CD8-positive, alpha-beta memory T cell (primary cell): ENCODE data around the gene DHFR2. TPM values are rescaled to one million over a fixed set of nuclear protein-coding genes. Genes with fewer than 3 reads are reported as not detected.

Experiments used
- CTCF ChIA-PET: fragments of 350-600 bp; sonication (Branson Sonifier 250); formaldehyde crosslinking; loops from one replicate; lab custom pipeline; 2021; ENCODE audit warnings: antibody characterized with exemption; lab: Charles Lee
- POLR2A ChIA-PET: fragments of 350-600 bp; sonication (Branson Sonifier 250); formaldehyde crosslinking; loops from one replicate; lab custom pipeline; 2021; ENCODE audit warnings: antibody characterized with exemption; lab: Charles Lee
- DNase-seq, 5 donors: peaks; one replicate each; pipeline versions ENCODE4 v3.0.0 to v3.0.0-alpha.2; 2020 to 2022; ENCODE audit warnings: mixed read lengths in 1 of 5
- H3K27ac ChIP-seq: one replicate; pipeline ENCODE4 v1.7.0; 2013; ENCODE audit warnings: low read depth, mild to moderate bottlenecking, low read length, moderate library complexity
- H3K27me3 ChIP-seq: 2 replicates; pipeline ENCODE4 v1.7.0; 2013; ENCODE audit warnings: low read length, mild to moderate bottlenecking; ENCODE audit not compliant: insufficient read depth, poor library complexity, severe bottlenecking
- H3K36me3 ChIP-seq: 2 replicates; pipeline ENCODE4 v1.7.0; 2013; ENCODE audit warnings: mild to moderate bottlenecking, low read length, moderate library complexity; ENCODE audit not compliant: insufficient read depth
- H3K4me1 ChIP-seq: 2 replicates; pipeline ENCODE4 v1.7.0; 2013; ENCODE audit warnings: mild to moderate bottlenecking, low read length, moderate library complexity; ENCODE audit not compliant: insufficient read depth
- H3K4me3 ChIP-seq: 2 replicates; pipeline ENCODE4 v1.7.0; 2013; ENCODE audit warnings: mild to moderate bottlenecking, low read length
- H3K9me3 ChIP-seq: 2 replicates; pipeline ENCODE4 v1.7.0; 2013; ENCODE audit warnings: mild to moderate bottlenecking, low read length
- H3K27ac Mint-ChIP-seq, 8 donors: one replicate each; pipeline ENCODE4 v1.8.0; 2020 to 2021; ENCODE audit warnings: mixed read lengths in 8 of 8, mild to moderate bottlenecking in 6 of 8, inconsistent platforms in 3 of 8, moderate library complexity in 3 of 8
- H3K27me3 Mint-ChIP-seq, 2 donors: one replicate each; pipeline ENCODE4 v1.8.0; 2020 to 2021; ENCODE audit warnings: mixed read lengths in 2 of 2, mild to moderate bottlenecking in 1 of 2, moderate library complexity in 1 of 2
- H3K36me3 Mint-ChIP-seq, 3 donors: one replicate each; pipeline ENCODE4 v1.8.0; 2020 to 2021; ENCODE audit warnings: mixed read lengths in 3 of 3, inconsistent platforms in 1 of 3, mild to moderate bottlenecking in 1 of 3
- H3K4me1 Mint-ChIP-seq, 3 donors: one replicate each; pipeline ENCODE4 v1.8.0; 2020 to 2021; ENCODE audit warnings: mixed read lengths in 3 of 3, inconsistent platforms in 1 of 3, mild to moderate bottlenecking in 1 of 3
- H3K4me3 Mint-ChIP-seq, 7 donors: one replicate each; pipeline ENCODE4 v1.8.0; 2020 to 2021; ENCODE audit warnings: mixed read lengths in 7 of 7, mild to moderate bottlenecking in 6 of 7, moderate library complexity in 4 of 7, inconsistent platforms in 2 of 7
- H3K9me3 Mint-ChIP-seq, 5 donors: one replicate each; pipeline ENCODE4 v1.8.0; 2020 to 2022; ENCODE audit warnings: mixed read lengths in 5 of 5, mild to moderate bottlenecking in 3 of 5, moderate library complexity in 2 of 5, inconsistent platforms in 1 of 5
- polyA plus RNA-seq: library from polyadenylated mRNA; unstranded; fragments of 300-500 nt; fragmentation: Illumina TruSeq; gene quantifications from one replicate; pipeline ENCODE4 v1.2.3, GENCODE V29; 2021
- total RNA-seq, 2 experiments: library from RNA; stranded (reverse); gene quantifications; one replicate each; pipeline ENCODE4 v1.2.3, GENCODE V29; 2021

The DHFR2 gene
- total and polyA plus RNA-seq, 3 experiments from 2014 or later, result 5.9 to 7.9 (median 6.9) TPM

- Histone ChIP-seq H3K9me3 (no peaks in the 10 kb centered on the region), H3K27me3 (no peaks in the 10 kb centered on the region), H3K4me3 (no peak overlapping the region), H3K36me3 (no peaks in the 10 kb centered on the region), H3K27ac (no peak overlapping the region), H3K4me1 (no peaks in the 10 kb centered on the region)
- CTCF ChIA-PET, result no interaction called here
- H3K36me3 Mint-ChIP-seq, result peaks cover 0 to 7% (median 7%) of the 10 kb centered on the region in 3 donors
- no peak for DNase-seq
- POLR2A ChIA-PET, result no interaction called here
- no peaks in the 10 kb centered on the region for H3K27me3 Mint-ChIP-seq
- peaks cover 3 to 8% (median 6%) of the 10 kb centered on the region in 3 donors for H3K4me1 Mint-ChIP-seq
- H3K27ac Mint-ChIP-seq, result peak overlapping the region in 1 of 8 donors; percentile 1
- no peaks in the 10 kb centered on the region for H3K9me3 Mint-ChIP-seq
- H3K4me3 Mint-ChIP-seq, result no peak overlapping the region
These were observed 50.5 kb downstream of the DHFR2 start for GRCh38 chr3:94012185-94012584.

DNA sequence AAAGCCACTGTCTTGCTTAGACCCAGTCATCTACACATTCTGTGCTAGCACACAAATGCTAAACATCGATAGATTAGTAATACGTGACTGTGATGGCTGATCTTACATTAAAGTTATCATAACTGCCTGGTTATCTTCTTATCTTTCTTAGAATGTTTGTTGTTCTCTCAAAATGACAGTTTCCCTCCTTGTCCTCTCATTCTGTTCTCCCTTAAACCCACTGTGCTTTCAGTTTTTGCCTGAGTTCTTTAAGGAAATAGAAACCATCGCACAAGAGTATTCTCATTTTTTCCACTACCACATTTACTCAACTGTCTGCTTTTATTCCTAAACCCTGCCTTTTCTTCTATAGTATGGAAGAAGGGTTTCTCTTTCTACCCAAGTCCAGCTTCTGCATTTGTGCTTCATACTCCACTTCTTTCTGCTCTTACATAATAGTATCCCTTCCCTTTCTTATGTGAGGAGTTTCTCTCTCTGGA lies 51.4 kb downstream of the DHFR2 start:
- Mint-ChIP-seq H3K9me3 (no peaks in the 10 kb centered on the region), H3K4me1 (peaks cover 3 to 8% (median 6%) of the 10 kb centered on the region in 3 donors), H3K4me3 (peak overlapping the region in 1 of 7 donors; percentile 7), H3K36me3 (peaks cover 0 to 9% (median 8%) of the 10 kb centered on the region in 3 donors), H3K27ac (peak overlapping the region in 3 of 8 donors; percentile 15 to 43 (median 35)), H3K27me3 (no peaks in the 10 kb centered on the region)
- ChIA-PET POLR2A (no interaction called here), CTCF (no interaction called here)
- H3K27ac ChIP-seq, result no peak overlapping the region
- H3K9me3 ChIP-seq, result no peaks in the 10 kb centered on the region
- H3K36me3 ChIP-seq, result no peaks in the 10 kb centered on the region
- no peaks in the 10 kb centered on the region for H3K4me1 ChIP-seq
- DNase-seq, result no peak
- H3K27me3 ChIP-seq, result no peaks in the 10 kb centered on the region
- H3K4me3 ChIP-seq, result no peak overlapping the region

GRCh38 chr3:94009608-94010007 lies 53.1 kb downstream of the DHFR2 start:
- Histone ChIP-seq H3K27ac (no peak overlapping the region), H3K36me3 (no peaks in the 10 kb centered on the region), H3K27me3 (no peaks in the 10 kb centered on the region), H3K4me1 (no peaks in the 10 kb centered on the region), H3K9me3 (no peaks in the 10 kb centered on the region), H3K4me3 (no peak overlapping the region)
- DNase-seq, result no peak
- Mint-ChIP-seq H3K4me3 (no peak overlapping the region), H3K36me3 (peaks cover 0 to 9% (median 6%) of the 10 kb centered on the region in 3 donors), H3K4me1 (peaks cover 3 to 8% (median 7%) of the 10 kb centered on the region in 3 donors), H3K27ac (peak overlapping the region in 1 of 8 donors; percentile 10), H3K9me3 (no peaks in the 10 kb centered on the region), H3K27me3 (no peaks in the 10 kb centered on the region)
- ChIA-PET CTCF (no interaction called here), POLR2A (no interaction called here)

DNA sequence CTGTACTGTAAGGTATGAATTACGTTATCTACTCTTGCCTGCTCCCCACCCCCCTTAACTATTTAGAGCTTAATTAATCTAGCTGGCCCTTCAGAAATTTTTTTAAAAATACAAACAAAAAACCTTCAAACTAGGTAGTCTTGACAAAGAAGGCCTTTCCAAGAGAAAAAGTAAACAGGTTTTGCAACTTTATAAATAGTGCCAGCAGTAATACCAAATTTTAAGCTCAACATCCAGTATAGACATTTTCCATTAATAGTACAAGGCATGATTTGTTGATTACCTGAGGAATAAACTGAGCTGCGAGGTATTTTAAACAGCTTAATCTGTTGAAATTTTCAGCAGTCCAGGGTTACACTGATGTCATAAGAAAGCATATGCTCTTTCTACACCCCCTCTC lies 54.5 kb downstream of the DHFR2 start:
- no peak overlapping the region for H3K4me3 Mint-ChIP-seq
- H3K36me3 Mint-ChIP-seq, result peaks cover 0 to 9% (median 6%) of the 10 kb centered on the region in 3 donors
- POLR2A ChIA-PET, result no interaction called here
- peaks cover 7 to 13% (median 12%) of the 10 kb centered on the region in 3 donors for H3K4me1 Mint-ChIP-seq
- no peak overlapping the region for H3K27ac Mint-ChIP-seq
- CTCF ChIA-PET, result interaction anchor here (1.1 kb wide), 1 partner anchor 61 kb away, joined by 3 read pairs; no protein-coding TSS in a partner anchor
- no peak overlapping the region for H3K27ac ChIP-seq
- DNase-seq, result no peak
- no peaks in the 10 kb centered on the region for H3K36me3 ChIP-seq
- H3K4me1 ChIP-seq, result no peaks in the 10 kb centered on the region
- H3K27me3 ChIP-seq, result no peaks in the 10 kb centered on the region
- H3K4me3 ChIP-seq, result no peak overlapping the region
- no peaks in the 10 kb centered on the region for H3K27me3 Mint-ChIP-seq
- no peaks in the 10 kb centered on the region for H3K9me3 Mint-ChIP-seq
- H3K9me3 ChIP-seq, result no peaks in the 10 kb centered on the region

Other genes starting within 250 kb of the DHFR2 start
- under 1 TPM; 0.22 to 0.40 TPM for gene PROS1, start 89.0 kb downstream of the DHFR2 start, total RNA-seq
- gene PROS1, start 89.0 kb downstream of the DHFR2 start, polyA plus RNA-seq, result not detected
- 10 to 100 TPM; 13.7 to 18.0 TPM for gene ARL13B, start 82.8 kb downstream of the DHFR2 start, total RNA-seq
- 6.5 TPM for gene ARL13B, start 82.8 kb downstream of the DHFR2 start, polyA plus RNA-seq
- not detected for gene STX19, start 34.3 kb downstream of the DHFR2 start, total RNA-seq
- gene STX19, start 34.3 kb downstream of the DHFR2 start, polyA plus RNA-seq, result not detected
- gene NSUN3, start 145 bp upstream of the DHFR2 start, total RNA-seq, result 10 to 100 TPM; 13.4 to 14.4 TPM
- 6.8 TPM for gene NSUN3, start 145 bp upstream of the DHFR2 start, polyA plus RNA-seq